AG20443 (cell line): ENCODE measurements around the gene CFAP251.
"Not testable (repeated sequence)": the region's sequence is repeated elsewhere in the genome, so short reads cannot be mapped to it uniquely, and the experiment has no call there.

Experiments used
- DNase-seq: peaks from one replicate; pipeline ENCODE4 v3.0.0; 2012; ENCODE audit warnings: low spot score, mixed read lengths

CFAP251 gene

GRCh38 chr12:121980191-121980891 is 61.9 kb downstream of the CFAP251 start:
- no peak for DNase-seq

DNA sequence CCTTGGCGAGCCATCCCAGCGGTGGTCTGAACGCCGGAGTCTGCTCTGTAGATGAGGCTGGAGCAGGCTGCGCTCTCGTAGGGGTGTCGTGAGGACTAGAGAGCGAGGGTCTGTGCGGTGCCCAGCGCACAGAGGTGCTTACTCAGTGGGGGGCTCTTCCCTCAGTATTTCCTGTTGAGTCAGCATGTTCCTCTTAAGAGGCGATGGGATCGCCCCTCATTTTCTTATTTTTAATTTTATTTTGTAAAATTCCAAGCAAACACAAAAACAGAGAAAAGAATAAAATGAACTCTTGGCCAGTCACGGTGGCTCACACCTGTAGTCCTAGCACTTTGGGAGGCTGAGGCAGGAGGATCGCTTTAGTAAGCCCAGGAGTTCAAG is 62.5 kb downstream of the CFAP251 start:
- DNase-seq = no peak

DNA sequence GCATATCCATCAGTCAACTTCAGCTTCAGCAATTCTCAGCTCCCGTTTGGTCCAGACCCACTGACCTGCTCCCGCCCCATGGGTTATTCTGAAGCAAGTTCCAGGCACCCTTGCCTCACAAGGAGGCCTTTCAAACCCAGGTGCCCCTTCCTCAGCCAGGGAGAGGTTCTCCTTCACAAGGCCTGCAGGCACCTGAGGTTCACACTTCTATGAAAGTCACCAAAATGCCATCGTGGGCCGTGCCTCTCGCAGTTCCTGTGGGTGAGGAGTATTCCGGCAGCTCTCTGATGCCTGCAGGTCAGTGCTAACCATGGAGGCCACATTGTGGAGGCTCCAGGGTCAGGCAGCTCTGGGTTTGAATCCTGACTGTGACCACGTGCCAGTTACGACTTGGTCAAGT is 63.1 kb downstream of the CFAP251 start:
- no peak for DNase-seq

DNA sequence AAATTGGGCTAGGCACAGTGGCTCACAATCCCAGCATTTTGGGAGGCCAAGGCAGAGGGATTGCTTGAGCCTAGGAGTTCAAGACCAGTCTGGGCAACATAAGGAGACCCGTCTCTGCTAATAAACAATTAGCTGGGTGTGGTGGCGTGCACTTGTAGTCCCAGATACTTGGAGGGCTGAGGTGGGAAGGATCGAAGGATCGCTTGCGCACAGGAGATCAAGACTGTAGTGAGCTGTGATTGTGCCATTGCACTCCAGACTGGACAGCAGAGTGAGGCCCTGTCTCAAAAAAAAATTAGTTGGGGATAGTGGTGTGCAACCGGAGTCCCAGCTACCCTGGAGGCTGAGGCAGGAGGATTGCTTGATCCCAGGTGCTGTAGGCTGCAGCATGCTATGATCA is 64.6 kb downstream of the CFAP251 start:
- DNase-seq = no peak

- DNase-seq = no peak
Observed at GRCh38 chr12:121983536-121984210, 65.3 kb downstream of the CFAP251 start.

- DNase-seq = no peak
Observed at GRCh38 chr12:121986489-121987245, 68.3 kb downstream of the CFAP251 start.

DNA sequence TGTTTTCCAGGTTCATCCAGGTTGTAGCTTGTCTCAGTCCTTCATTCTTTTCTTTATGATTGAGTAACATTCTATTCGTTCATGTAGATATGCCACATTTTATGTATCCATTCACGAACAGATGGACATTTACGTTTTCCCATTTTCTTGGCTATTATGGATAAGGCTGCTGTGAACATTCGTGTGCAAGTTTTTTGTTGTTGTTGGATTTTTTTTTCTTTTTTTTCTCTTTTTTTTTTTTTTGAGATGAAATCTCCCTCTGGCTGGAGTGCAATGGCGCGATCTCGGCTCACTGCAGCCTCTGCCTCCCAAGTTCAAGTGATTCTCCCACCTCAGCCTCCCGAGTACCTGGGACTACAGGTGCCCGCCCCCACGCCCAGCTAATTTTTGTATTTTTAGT is 70.1 kb downstream of the CFAP251 start:
- DNase-seq = not testable (repeated sequence)

DNA sequence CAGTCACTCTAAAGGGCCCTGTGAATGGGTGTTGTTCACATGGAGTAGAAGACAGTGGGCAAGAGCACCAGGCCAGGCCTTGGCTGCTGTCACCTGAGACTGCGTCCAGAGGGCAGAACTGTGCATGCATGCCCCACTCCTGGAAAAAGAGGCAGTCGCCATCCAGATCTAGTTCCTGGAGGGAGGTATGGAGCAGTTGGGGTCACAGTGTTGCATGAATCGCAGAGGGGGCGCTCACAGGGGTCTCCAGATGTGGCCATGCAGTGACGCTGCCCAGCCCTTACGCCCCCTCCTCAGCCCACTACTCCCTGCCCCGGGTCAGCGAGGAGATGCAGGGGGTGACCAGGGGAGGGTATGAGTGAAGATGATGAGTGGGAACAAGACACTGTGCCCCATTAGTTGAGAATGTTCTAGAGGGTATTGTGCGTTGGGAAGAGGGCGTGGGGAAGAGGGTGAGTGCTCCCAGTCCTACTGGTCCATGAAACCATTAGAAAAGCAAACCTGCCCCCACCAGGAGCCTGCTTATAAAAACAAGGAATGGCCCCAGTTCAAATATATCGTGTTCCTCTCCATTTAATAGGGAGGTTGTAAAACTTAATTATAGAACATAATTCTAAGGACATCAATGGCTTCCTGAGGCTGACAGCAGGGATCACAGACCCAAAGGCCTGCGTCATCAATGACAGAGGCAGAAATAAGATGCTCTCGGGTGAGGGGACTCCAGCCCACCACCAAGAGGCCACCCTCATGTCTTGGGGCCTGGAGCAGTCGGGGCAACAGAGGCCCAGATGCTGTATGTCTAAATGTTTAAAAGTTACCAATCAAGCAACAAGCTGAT is 71.1 kb downstream of the CFAP251 start:
- DNase-seq = no peak

DNA sequence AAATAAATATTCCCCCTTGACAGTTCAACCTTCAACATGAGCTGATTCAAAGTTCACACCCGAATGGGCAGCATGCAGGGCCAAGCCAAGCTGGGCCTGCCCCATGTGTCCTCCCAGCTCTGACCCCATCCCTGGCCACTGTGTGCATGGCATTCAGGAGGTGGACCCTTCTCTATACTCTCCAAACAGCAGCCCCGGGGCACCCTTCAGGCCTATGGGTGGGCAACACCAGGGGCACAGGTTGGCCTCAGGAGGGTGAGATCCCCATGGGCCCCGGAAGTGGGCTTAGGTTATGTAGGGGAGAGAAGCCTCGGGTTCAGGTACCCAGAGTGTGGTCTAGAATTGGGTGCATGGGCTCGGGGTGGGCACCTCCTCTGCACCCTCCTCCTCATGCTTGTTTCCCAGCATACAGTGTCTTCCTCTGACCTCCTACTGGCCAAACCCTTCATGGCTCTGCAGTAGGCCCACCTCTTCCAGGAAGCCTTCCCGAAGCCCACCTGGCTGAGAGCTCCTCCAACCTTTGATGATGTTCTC is 71.8 kb downstream of the CFAP251 start:
- DNase-seq = no peak

DNA sequence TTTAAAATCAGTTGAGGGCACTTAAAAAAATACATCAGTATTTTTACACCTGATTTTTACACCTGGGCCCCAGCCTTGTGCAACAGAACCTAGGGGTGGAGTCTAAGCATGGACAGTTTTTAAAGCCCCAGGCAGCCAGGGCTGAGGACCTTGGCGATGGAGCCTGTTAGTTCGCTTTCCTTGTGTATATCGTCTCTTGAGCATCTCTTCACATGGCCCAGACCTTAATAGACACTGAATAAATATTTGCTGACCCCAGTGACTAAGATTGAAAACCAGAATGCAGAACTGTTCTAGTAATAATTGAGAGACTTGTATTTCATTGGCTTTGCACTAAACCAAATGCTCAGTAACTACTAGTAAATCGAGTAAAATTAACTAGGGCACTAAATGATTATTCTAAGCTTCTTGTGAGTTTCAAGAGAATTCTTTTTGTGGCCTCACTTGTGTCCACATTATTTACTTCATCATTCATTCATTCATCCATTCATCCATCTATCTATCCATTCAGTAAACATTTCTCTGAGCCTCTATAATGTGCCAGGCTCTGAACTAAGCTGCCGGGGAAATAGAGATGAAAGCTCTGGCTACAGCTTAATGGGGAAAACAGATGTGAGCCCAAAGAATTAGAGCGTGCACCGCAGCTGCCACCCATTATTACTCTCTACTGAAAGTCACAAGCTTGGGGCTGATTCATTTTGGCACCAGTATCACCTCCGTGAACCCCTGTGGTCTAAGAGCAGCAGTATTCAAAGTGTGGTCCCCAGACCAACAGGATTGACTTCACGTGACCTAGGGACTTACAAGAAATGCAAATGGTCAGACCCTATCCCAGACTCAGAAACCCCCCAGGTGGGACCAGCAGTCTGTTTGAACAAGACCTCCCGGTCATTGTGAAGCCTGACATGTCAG is 72.6 kb downstream of the CFAP251 start:
- peak; percentile 47 for DNase-seq

GRCh38 chr12:121992059-121992879 is 73.9 kb downstream of the CFAP251 start:
- DNase-seq = peak; percentile 94

DNA sequence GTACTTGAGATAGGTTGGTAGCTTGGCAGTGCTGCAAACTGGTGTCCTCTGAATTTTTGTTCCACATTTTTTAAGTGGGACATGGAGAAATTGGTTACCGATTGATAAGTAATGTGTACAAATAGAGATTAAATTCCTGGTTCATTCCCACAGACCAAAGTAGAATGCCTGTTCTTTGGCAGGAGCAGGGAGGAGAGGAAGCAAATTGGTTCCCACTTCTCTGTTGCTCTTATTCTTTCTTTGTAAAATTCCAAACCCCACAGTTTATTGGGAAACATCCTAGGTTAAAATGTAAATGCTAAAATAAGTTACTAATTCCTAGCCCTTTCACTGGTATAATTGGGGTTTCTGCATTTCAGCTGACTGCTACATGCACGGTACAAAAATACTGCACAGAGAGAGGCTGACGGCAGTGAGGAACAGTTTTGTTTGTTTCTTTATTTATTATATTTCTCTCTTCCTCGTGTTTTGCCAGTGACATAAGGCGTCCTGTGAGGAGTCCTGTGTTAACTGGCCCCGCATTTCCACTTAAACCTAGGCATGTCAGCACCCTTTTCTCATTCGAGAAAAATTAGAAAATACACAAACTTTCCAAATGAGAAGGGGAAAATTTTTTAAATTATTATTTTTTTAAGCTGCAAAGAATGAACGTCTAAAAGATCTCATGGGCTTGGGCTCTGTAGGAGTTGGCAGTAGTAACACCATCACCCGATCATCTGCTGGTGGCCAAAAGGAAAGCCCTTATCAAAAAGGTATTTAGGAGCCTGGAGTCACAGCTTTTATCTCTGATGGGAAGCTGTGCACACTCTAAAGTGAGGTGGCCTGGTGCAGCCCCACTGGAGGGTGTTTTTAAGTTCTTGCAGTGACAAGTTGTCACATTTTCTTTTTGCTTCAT is 77.9 kb downstream of the CFAP251 start:
- peak; percentile 3 for DNase-seq

DNA sequence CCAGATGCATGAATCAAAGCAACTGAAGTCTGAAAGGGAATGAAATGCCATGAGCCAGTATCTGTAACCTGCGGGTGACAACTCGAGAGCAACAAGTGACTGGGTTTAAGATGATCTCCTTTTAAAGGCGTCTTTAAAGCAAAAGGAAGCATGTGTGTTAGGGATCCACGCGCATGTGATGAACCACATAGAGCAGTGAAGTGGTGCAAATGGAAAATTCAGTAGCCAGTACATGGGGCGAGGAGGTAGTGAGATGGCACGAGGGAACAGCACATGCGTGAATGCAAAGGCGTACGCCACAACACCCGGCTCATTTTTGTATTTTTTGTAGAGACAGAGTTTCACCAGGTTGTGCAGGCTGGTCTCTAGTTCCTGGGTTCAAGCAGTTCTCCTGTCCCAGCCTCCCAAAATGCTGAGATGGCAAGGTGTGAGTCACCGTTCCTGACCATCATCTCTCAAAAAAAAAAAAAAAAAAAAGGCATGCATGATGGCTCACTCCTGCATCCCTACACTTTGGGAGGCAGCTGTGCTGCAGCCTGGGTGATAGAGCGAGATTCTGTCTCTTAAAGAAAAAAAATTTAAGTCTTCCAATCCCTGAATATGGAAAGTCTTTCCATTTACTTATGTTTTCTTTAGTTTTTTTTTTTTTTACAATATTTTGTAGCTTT is 78.7 kb downstream of the CFAP251 start:
- peak; percentile 14 for DNase-seq

DNA sequence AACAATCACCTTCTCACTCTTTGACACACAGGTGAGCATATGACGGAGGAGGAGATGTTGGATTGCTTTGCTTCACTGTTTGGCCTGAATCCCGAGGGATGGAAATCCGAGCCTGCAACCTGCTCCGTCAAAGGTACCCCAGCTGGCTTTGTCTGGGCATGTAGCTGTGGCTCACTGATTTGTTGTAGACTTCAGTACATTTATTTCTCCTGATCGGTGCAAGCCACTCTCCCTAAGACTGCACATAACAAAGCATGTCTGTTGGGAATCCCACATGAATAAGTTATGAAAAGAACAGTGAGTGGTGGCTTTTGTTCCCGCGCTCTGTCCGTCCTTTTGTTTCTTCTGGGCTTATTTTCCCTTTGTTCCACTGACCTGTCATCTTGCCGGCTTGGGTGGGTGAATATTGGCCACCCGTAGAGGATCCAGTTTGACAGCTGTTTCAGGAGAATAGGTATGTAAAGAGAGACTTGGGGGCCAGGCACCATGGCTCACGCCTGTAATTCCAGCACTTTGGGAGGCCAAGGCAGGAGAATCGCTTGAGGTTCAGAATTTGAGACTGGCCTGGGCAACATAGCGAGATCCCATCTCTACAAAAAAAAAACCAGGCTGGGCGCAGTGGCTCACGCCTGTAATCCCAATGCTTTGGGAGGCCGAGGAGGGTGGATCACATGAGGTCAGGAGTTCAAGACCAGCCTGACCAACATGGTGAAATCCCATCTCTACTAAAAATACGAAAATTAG is 83.2 kb downstream of the CFAP251 start:
- no peak for DNase-seq

DNA sequence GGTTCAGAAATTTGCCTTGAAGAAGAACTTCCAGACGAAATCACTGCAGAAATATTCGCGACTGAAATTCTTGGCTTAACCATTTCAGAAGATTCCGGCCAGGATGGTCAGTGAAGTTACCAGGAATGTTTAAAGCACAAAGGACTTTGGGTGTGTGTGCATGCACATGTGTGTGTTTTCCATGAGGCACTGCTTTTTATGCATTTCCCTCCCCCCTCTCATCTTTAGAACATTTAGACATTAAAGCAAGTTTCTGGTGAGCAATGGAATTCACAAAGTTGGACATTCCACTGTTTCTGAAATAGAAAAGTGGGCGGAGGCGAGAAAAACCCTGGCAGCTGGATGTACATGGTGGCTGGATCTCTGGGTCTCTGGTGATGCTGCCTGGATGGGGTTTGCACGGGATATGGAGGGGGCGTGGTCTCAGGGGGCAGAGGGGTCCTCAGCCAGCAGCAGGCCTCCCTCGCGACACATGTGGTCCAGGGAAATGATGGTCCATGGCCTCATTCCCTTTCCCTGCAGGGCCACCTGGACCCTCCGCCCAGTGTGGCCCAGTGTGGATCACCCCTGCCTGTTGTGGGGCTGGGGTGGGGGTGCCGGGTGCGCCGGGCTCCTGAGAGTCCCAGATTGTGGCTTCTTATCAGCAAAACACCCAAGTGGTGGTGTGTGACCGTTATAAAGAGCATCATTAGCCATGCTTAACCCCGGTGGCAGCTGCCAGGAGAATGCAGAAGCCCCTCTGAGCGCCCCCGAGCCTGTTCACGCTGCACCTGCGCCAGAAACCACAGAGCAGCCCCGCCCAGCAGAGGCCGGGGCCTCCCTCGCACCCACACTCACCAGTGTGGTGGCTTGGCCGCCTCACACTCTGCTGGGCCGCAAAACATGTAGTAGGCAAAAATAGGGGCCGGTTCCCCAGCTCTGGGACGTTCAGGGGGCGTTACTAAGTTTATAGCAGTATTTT is 85.5 kb downstream of the CFAP251 start:
- peak; percentile 78 for DNase-seq

DNA sequence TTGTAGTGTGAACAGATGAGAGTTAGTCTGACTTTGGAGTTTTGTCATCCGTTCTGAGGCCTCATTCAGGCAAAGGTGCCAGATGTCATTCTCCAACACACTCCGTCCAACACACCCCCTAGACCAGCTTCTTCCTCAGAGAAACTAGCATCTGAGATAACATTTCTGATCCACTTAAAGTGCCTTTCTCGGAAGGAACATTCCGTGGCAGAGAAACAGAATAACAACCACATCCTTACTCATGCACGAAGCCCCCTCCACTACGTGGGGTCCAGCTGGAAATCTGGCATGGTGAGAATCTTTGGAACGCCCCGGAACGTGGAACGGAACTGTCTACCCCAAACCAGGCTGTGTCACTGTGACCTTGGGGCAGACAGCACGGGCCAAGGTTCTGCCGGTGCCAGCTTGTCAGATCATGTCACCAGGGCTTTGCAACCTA is 86.3 kb downstream of the CFAP251 start:
- DNase-seq = peak; percentile 53
